ENCODE data around the gene GPR17.

GRCh38 chr2:127605691-127606263 is 40.2 kb upstream of the GPR17 start:
- TF ChIP-seq, protein P1, sequence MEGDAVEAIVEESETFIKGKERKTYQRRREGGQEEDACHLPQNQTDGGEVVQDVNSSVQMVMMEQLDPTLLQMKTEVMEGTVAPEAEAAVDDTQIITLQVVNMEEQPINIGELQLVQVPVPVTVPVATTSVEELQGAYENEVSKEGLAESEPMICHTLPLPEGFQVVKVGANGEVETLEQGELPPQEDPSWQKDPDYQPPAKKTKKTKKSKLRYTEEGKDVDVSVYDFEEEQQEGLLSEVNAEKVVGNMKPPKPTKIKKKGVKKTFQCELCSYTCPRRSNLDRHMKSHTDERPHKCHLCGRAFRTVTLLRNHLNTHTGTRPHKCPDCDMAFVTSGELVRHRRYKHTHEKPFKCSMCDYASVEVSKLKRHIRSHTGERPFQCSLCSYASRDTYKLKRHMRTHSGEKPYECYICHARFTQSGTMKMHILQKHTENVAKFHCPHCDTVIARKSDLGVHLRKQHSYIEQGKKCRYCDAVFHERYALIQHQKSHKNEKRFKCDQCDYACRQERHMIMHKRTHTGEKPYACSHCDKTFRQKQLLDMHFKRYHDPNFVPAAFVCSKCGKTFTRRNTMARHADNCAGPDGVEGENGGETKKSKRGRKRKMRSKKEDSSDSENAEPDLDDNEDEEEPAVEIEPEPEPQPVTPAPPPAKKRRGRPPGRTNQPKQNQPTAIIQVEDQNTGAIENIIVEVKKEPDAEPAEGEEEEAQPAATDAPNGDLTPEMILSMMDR (IDR thresholded peaks at IDR 0.05), result no peak
- TF ChIP-seq POLR2A (IDR thresholded peaks at IDR 0.05), result no peak

All from thyroid gland (tissue), 4 donors.